ENCODE data around the gene TPD52L2.

The TPD52L2 gene

GRCh38 chr20:63830841-63831588 is 34.1 kb upstream of the TPD52L2 start, which contains the start of gene ZBTB46:
TSS of gene ZBTB46 (minus strand) at chr20:63831264. CDS start at chr20:63790757, 40,507 bp downstream.
- no peak for TF ChIP-seq ZNF274 (IDR thresholded peaks at IDR 0.05; ENCODE audit: low read depth, low read length)
- H3K4me3 ChIP-seq (ENCODE audit: low read length), result peak within 1 kb of the TSS; percentile 52

- peak overlapping the region; percentile 52; the same call in 1 of the 2 replicates for H3K4me3 ChIP-seq (ENCODE audit: low read length)
- TF ChIP-seq ZNF274 (IDR thresholded peaks at IDR 0.05; ENCODE audit: low read depth, low read length), result no peak
Measured at GRCh38 chr20:63831646-63831992, 33.5 kb upstream of the TPD52L2 start.

- no peak for TF ChIP-seq ZNF274 (IDR thresholded peaks at IDR 0.05; ENCODE audit: low read depth, low read length)
- no peak overlapping the region for H3K4me3 ChIP-seq (ENCODE audit: low read length)
Measured at GRCh38 chr20:63831993-63832686, 32.9 kb upstream of the TPD52L2 start.

- TF ChIP-seq ZNF274 (IDR thresholded peaks at IDR 0.05; ENCODE audit: low read depth, low read length), result no peak
- no peak overlapping the region for H3K4me3 ChIP-seq (ENCODE audit: low read length)
Measured at GRCh38 chr20:63833776-63834490, 31.1 kb upstream of the TPD52L2 start.

- no peak for TF ChIP-seq ZNF274 (IDR thresholded peaks at IDR 0.05; ENCODE audit: low read depth, low read length)
- H3K4me3 ChIP-seq (ENCODE audit: low read length), result no peak overlapping the region
Measured at GRCh38 chr20:63834491-63834880, 30.6 kb upstream of the TPD52L2 start.

GRCh38 chr20:63835021-63835858 is 29.8 kb upstream of the TPD52L2 start:
- H3K4me3 ChIP-seq (ENCODE audit: low read length), result no peak overlapping the region
- TF ChIP-seq ZNF274 (IDR thresholded peaks at IDR 0.05; ENCODE audit: low read depth, low read length), result no peak

- no peak overlapping the region for H3K4me3 ChIP-seq (ENCODE audit: low read length)
- TF ChIP-seq ZNF274 (IDR thresholded peaks at IDR 0.05; ENCODE audit: low read depth, low read length), result no peak
Measured at GRCh38 chr20:63836458-63837344, 28.4 kb upstream of the TPD52L2 start.

- H3K4me3 ChIP-seq (ENCODE audit: low read length), result no peak overlapping the region
- no peak for TF ChIP-seq ZNF274 (IDR thresholded peaks at IDR 0.05; ENCODE audit: low read depth, low read length)
Measured at GRCh38 chr20:63837479-63837878, 27.6 kb upstream of the TPD52L2 start.

- no peak overlapping the region for H3K4me3 ChIP-seq (ENCODE audit: low read length)
- TF ChIP-seq ZNF274 (IDR thresholded peaks at IDR 0.05; ENCODE audit: low read depth, low read length), result no peak
Measured at GRCh38 chr20:63839620-63840019, 25.4 kb upstream of the TPD52L2 start.

- H3K4me3 ChIP-seq (ENCODE audit: low read length), result no peak overlapping the region
- TF ChIP-seq ZNF274 (IDR thresholded peaks at IDR 0.05; ENCODE audit: low read depth, low read length), result no peak
Measured at GRCh38 chr20:63840405-63840828, 24.7 kb upstream of the TPD52L2 start.

GRCh38 chr20:63842258-63842657 is 22.8 kb upstream of the TPD52L2 start:
- TF ChIP-seq ZNF274 (IDR thresholded peaks at IDR 0.05; ENCODE audit: low read depth, low read length), result no peak
- H3K4me3 ChIP-seq (ENCODE audit: low read length), result no peak overlapping the region

- TF ChIP-seq ZNF274 (IDR thresholded peaks at IDR 0.05; ENCODE audit: low read depth, low read length), result no peak
- no peak overlapping the region for H3K4me3 ChIP-seq (ENCODE audit: low read length)
Measured at GRCh38 chr20:63843222-63843621, 21.8 kb upstream of the TPD52L2 start.

- TF ChIP-seq ZNF274 (IDR thresholded peaks at IDR 0.05; ENCODE audit: low read depth, low read length), result no peak
- no peak overlapping the region for H3K4me3 ChIP-seq (ENCODE audit: low read length)
Measured at GRCh38 chr20:63843778-63844177, 21.3 kb upstream of the TPD52L2 start.

Measured in GM08714 (cell line).